Neural crest cell (in vitro differentiated cells): ENCODE measurements around the gene ACSL5. TPM values are rescaled to one million over a fixed set of nuclear protein-coding genes. Genes with fewer than 3 reads are reported as not detected.
A peak's percentile ranks its signal among the peaks of the same experiment; 100 is the strongest.
"Not testable (repeated sequence)": the region's sequence is repeated elsewhere in the genome, so short reads cannot be mapped to it uniquely, and the experiment has no call there.

Experiments used
- DNase-seq: peaks from one replicate; pipeline ENCODE4 v3.0.0; 2021; ENCODE audit warnings: low read depth, mixed read lengths, low spot score
- H3K27ac Mint-ChIP-seq: one replicate; pipeline ENCODE4 v1.8.0; 2021; ENCODE audit warnings: mild to moderate bottlenecking, mixed read lengths; ENCODE audit not compliant: unreplicated experiment
- H3K27me3 Mint-ChIP-seq: 2 replicates; pipeline ENCODE4 v1.8.0; 2021; ENCODE audit warnings: low read depth, mild to moderate bottlenecking, mixed read lengths
- H3K36me3 Mint-ChIP-seq: 2 replicates; pipeline ENCODE4 v1.8.0; 2021; ENCODE audit warnings: low read depth, mild to moderate bottlenecking, mixed read lengths
- H3K4me1 Mint-ChIP-seq: 2 replicates; pipeline ENCODE4 v1.8.0; 2021; ENCODE audit warnings: mixed read lengths
- H3K4me3 Mint-ChIP-seq: one replicate; pipeline ENCODE4 v1.8.0; 2021; ENCODE audit warnings: mild to moderate bottlenecking, mixed read lengths
- H3K9me3 Mint-ChIP-seq: 2 replicates; pipeline ENCODE4 v1.8.0; 2021; ENCODE audit warnings: mixed read lengths
- total RNA-seq: library from RNA; stranded (reverse); gene quantifications from 2 replicates; pipeline ENCODE4 v1.2.1, GENCODE V29; 2021
- TF ChIP-seq, protein P1 (sequence below): fragments of 200-600 bp; sonication (generic); conservative IDR thresholded peaks from 2 replicates; pipeline ENCODE4 v1.5.0; 2021; ENCODE audit warnings: antibody characterized with exemption, mild to moderate bottlenecking

The ACSL5 gene
- total RNA-seq, 1 donor from 2014 or later: not detected

DNA sequence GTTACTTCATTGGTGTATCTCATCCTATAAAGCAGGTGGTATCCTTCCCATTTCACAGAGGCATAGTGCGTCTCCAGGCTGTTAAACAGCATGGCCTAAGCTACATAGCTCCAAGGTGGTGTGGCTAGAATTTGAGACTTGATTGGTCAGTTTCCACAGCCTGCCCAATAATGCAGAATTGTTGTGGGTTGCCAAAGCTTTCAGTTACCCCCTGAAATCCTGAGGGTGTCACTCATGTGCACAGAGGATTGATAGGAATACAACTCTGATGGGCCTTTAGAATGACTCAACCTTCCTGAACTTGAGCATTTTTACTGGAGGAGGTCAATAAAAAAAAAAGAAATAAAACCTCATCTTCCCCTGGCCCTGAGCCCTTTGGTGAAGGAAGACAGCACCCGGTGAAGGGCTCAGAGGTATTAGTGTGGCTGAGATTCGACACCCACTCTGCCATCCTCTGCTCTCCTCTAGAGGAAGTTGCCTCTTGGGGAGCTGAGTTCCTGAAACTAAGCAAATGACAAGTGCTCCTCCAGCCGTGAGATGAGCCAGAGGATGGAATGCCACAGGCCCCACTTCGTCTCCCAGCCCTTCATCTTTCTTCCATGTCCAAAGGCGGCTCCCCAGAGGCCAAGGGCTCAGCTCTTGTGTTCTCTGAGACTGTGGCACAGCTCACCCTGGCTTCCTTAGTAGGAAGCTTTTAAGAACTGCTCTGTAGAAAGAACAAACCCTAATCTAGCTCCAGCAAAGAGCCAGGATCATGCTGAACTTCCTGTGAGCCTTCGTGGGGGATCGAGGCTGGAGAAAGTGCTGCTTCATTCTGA lies 1.0 kb downstream of the ACSL5 start:
- no peak overlapping the region for H3K4me3 Mint-ChIP-seq
- H3K27ac Mint-ChIP-seq: no peak overlapping the region
- no peak for DNase-seq
- no peaks in the 10 kb centered on the region for H3K36me3 Mint-ChIP-seq
- peaks cover 11% of the 10 kb centered on the region for H3K4me1 Mint-ChIP-seq
- TF ChIP-seq, protein P1, sequence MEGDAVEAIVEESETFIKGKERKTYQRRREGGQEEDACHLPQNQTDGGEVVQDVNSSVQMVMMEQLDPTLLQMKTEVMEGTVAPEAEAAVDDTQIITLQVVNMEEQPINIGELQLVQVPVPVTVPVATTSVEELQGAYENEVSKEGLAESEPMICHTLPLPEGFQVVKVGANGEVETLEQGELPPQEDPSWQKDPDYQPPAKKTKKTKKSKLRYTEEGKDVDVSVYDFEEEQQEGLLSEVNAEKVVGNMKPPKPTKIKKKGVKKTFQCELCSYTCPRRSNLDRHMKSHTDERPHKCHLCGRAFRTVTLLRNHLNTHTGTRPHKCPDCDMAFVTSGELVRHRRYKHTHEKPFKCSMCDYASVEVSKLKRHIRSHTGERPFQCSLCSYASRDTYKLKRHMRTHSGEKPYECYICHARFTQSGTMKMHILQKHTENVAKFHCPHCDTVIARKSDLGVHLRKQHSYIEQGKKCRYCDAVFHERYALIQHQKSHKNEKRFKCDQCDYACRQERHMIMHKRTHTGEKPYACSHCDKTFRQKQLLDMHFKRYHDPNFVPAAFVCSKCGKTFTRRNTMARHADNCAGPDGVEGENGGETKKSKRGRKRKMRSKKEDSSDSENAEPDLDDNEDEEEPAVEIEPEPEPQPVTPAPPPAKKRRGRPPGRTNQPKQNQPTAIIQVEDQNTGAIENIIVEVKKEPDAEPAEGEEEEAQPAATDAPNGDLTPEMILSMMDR: no peak
- no peaks in the 10 kb centered on the region for H3K27me3 Mint-ChIP-seq
- no peaks in the 10 kb centered on the region for H3K9me3 Mint-ChIP-seq

DNA sequence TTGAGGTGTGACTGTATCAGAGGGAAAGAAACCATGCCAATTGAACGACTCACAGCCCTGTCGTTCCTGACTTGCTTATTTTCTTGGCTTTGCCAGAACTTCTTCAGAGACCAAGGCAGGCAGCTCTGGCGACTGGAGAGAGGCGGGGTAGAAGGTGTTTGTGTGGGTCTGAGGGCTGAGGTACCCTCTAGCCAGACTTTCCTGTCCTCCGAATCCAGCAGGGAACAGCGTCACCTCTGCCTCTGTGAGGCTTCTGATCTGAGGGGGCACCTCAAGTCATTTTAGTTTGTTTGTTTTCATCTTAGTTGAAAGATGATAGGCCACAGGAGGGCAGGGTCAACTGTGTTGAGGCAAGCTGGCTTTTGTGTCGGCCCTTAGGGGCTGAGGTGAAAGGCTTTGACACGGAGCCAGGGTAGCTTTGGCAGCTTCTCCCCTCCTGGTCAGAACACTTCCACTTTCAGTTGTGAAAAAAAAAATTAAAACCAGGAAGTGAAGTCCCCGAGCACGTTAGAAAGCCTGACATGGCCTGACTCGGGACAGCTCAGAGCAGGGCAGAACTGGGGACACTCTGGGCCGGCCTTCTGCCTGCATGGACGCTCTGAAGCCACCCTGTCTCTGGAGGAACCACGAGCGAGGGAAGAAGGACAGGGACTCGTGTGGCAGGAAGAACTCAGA lies 1.9 kb downstream of the ACSL5 start:
- no peak for DNase-seq
- TF ChIP-seq, protein P1: no peak
- H3K36me3 Mint-ChIP-seq: no peaks in the 10 kb centered on the region
- H3K9me3 Mint-ChIP-seq: peaks cover under 1% of the 10 kb centered on the region
- H3K4me3 Mint-ChIP-seq: no peak overlapping the region
- peaks cover 11% of the 10 kb centered on the region for H3K4me1 Mint-ChIP-seq
- H3K27me3 Mint-ChIP-seq: no peaks in the 10 kb centered on the region
- H3K27ac Mint-ChIP-seq: peak overlapping the region; percentile 78

DNA sequence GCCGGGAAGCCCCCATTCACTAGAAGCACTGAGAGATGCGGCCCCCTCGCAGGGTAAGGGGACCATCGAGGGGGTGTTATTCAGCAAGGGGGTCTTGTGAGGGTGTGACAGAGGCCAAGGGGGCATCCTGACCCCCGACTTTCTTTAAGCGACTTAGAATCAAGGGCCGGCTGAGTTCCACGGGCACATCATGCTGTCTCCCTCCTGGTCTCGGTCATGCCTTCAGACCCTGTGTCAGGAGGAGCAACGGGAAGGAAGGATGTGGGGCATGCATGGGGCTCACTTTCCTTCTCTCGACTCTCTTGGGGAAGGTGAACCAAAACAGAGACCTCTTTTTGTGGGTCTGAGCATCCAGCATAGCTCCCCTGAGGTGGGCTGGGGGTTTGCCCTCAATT lies 2.5 kb downstream of the ACSL5 start:
- Mint-ChIP-seq H3K27me3 (no peaks in the 10 kb centered on the region), H3K27ac (no peak overlapping the region), H3K36me3 (no peaks in the 10 kb centered on the region), H3K4me3 (no peak overlapping the region), H3K9me3 (peaks cover 4% of the 10 kb centered on the region), H3K4me1 (peaks cover 11% of the 10 kb centered on the region)
- no peak for DNase-seq
- TF ChIP-seq, protein P1: no peak

DNA sequence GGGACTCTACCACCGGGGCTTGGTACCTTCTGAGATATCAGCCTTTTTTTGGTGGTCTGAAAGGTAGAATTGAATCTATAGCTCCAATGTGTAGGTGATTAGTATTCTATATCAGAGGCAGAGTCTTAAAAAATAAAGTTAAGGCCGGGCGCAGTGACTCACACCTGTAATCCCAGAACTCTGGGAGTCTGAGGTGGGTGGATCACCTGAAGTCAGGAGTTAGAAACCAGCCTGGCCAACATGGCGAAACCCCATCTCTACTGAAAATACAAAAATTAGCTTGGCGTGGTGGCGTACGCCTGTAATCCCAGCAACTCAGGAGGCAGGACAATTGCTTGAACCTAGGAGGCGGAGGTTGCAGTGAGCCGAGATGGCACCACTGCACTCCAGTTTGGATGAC lies 3.2 kb downstream of the ACSL5 start:
- H3K4me3 Mint-ChIP-seq, H3K36me3 Mint-ChIP-seq, H3K9me3 Mint-ChIP-seq, H3K27me3 Mint-ChIP-seq, DNase-seq, H3K27ac Mint-ChIP-seq: not testable (repeated sequence)
- H3K4me1 Mint-ChIP-seq: peaks cover 11% of the 10 kb centered on the region

DNA sequence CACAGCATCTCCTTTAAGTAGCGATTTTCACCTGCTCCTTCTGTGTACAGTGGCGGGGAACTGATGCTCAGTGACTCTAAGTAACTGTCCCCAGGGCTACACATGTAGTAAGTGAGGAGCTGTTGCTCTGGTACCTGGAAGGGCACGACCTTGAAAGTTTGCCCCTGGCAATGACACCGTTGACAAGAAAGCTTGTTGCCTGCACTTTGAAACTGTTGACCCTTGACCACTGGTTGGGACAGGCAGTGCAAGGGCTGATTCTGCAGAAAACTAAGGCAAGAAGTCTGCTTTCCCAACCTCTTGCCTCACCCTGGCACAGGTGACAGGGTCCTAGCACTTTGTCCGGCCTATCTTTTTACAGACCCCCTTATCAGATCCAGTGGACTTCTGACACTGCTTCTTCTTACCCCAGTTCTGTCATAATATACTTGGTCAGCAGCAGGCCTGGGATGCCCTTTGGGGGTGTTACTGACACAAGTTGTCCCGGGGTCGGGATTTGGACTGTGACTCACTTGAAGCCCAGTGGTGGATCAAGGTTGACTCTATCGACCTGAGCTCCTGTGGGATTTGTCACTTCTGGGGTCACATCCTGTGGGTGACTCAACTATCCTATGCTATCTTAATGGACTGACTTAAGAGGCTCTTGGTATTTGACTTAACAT lies 5.8 kb downstream of the ACSL5 start:
- H3K9me3 Mint-ChIP-seq: peaks cover 4% of the 10 kb centered on the region
- H3K4me1 Mint-ChIP-seq: peaks cover 28% of the 10 kb centered on the region
- TF ChIP-seq, protein P1: no peak
- H3K36me3 Mint-ChIP-seq: no peaks in the 10 kb centered on the region
- no peak for DNase-seq
- no peak overlapping the region for H3K4me3 Mint-ChIP-seq
- H3K27me3 Mint-ChIP-seq: no peaks in the 10 kb centered on the region
- no peak overlapping the region for H3K27ac Mint-ChIP-seq
